NT2/D1 (cell line): ENCODE data around the gene DDX27.

Experiments
- DNase-seq: peaks from one replicate; pipeline ENCODE4 v3.0.0-alpha.2; 2011; ENCODE audit warnings: low read depth, low spot score
- H3K27me3 ChIP-seq: 2 replicates; pipeline ENCODE4 v1.6.0; 2011; ENCODE audit warnings: mild to moderate bottlenecking; ENCODE audit not compliant: insufficient read length, insufficient read depth
- H3K36me3 ChIP-seq: 2 replicates; pipeline ENCODE4 v1.6.1; 2011; ENCODE audit warnings: mild to moderate bottlenecking, low read length, mixed read lengths; ENCODE audit not compliant: insufficient read depth, insufficient read length
- H3K4me1 ChIP-seq: 2 replicates; pipeline ENCODE4 v1.5.1; 2011; ENCODE audit not compliant: insufficient read depth, insufficient read length
- H3K4me3 ChIP-seq: 2 replicates; pipeline ENCODE4 v1.5.1; 2011; ENCODE audit warnings: low read depth; ENCODE audit not compliant: insufficient read length
- H3K9ac ChIP-seq: 2 replicates; pipeline ENCODE4 v1.6.0; 2011; ENCODE audit warnings: low read depth; ENCODE audit not compliant: insufficient read length
- H3K9me3 ChIP-seq: 2 replicates; pipeline ENCODE4 v1.5.1; 2011; ENCODE audit warnings: mild to moderate bottlenecking, low read length; ENCODE audit not compliant: insufficient read depth
- SUZ12 ChIP-seq: IDR thresholded peaks from 2 replicates; pipeline ENCODE4 v1.6.1; 2011; ENCODE audit not compliant: insufficient read length, insufficient read depth; ENCODE audit errors: extremely low read depth
- YY1 ChIP-seq: IDR thresholded peaks from 2 replicates; pipeline ENCODE4 v1.6.1; 2011; ENCODE audit not compliant: insufficient read length, insufficient read depth
- ZNF274 ChIP-seq: IDR thresholded peaks from 2 replicates; pipeline ENCODE4 v1.6.1; 2011; ENCODE audit warnings: mild to moderate bottlenecking, low read depth, low read length

The DDX27 gene

DNA sequence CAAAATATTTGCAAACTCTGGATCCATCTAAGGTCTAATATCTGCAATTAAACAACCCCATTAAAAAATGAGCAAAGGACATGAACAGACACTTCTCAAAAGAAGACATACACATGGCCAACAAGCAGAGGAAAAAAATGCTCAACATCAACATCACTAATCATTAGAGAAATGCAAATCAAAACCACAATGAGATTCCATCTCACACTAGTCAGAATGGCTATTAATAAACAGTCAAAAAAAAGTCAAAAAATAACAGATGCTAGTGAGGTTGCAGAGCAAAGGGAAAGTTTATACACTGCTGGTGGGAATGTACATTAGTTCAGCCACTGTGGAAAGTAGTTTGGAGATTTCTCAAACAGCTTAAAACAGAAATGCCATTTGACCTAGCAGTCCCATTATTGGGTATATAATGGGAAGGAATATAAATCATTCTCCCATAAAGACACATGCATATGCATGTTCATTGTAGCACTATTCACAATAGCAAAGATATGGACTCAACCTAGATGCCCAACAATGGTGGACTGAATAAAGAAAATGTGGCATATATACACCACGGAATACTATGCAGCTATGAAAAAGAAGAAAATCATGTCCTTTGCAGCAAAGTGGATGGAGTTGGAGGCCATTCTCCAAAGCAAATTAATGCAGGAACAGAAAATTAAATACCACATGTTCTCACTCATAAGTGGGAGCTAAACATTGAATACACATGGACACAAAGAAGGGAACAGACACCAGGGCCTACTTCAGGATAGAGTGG, 49.6 kb downstream of the DDX27 start:
- no peak for TF ChIP-seq YY1
- TF ChIP-seq ZNF274, result no peak
- TF ChIP-seq SUZ12, result no peak
- H3K4me3 ChIP-seq, result no peak overlapping the region
- H3K9ac ChIP-seq, result no peak overlapping the region
- DNase-seq, result no peak
- no peaks in the 10 kb centered on the region for H3K27me3 ChIP-seq
- no peaks in the 10 kb centered on the region for H3K9me3 ChIP-seq
- H3K36me3 ChIP-seq, result peaks cover 74% of the 10 kb centered on the region
- H3K4me1 ChIP-seq, result no peaks in the 10 kb centered on the region

DNA sequence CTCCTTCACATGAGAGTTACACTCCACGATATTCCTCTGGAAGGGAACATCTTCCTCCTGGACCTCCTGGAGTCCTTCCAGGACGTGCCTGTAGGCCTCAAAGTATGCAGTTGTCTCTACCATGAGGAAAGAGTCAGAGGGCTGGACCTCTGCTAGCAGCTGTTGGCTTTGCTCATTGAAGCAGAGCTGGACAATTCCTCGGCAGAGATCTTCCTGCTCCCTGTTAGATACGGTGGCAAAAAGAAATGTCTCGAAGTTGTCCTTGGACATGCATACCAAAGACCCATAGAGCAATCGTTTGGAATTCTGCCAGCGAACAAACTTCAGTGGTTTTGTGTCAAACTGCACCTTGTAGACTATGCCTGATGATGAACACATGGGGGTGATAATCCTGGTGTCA, 51.0 kb downstream of the DDX27 start:
- H3K36me3 ChIP-seq, result peaks cover 71% of the 10 kb centered on the region
- no peak overlapping the region for H3K9ac ChIP-seq
- TF ChIP-seq ZNF274 (no peak), SUZ12 (no peak), YY1 (no peak)
- no peaks in the 10 kb centered on the region for H3K27me3 ChIP-seq
- H3K4me3 ChIP-seq, result no peak overlapping the region
- H3K4me1 ChIP-seq, result no peaks in the 10 kb centered on the region
- DNase-seq, result no peak
- peaks cover under 1% of the 10 kb centered on the region; the same call in 1 of the 2 replicates for H3K9me3 ChIP-seq

GRCh38 chr20:49270736-49271135, 51.5 kb downstream of the DDX27 start:
- Histone ChIP-seq H3K4me3 (no peak overlapping the region), H3K4me1 (no peaks in the 10 kb centered on the region), H3K9ac (no peak overlapping the region), H3K9me3 (peaks cover 6% of the 10 kb centered on the region), H3K36me3 (peaks cover 71% of the 10 kb centered on the region), H3K27me3 (no peaks in the 10 kb centered on the region)
- no peak for TF ChIP-seq SUZ12
- TF ChIP-seq ZNF274, result no peak
- no peak for TF ChIP-seq YY1
- no peak for DNase-seq

GRCh38 chr20:49272654-49273053, 53.4 kb downstream of the DDX27 start:
- H3K36me3 ChIP-seq, result peaks cover 64% of the 10 kb centered on the region
- no peak overlapping the region for H3K9ac ChIP-seq
- no peak for DNase-seq
- peaks cover 15% of the 10 kb centered on the region for H3K9me3 ChIP-seq
- no peak overlapping the region for H3K4me3 ChIP-seq
- no peaks in the 10 kb centered on the region for H3K4me1 ChIP-seq
- TF ChIP-seq YY1 (no peak), SUZ12 (no peak)
- H3K27me3 ChIP-seq, result no peaks in the 10 kb centered on the region

- peaks cover 15% of the 10 kb centered on the region for H3K9me3 ChIP-seq
- H3K27me3 ChIP-seq, result no peaks in the 10 kb centered on the region
- H3K4me3 ChIP-seq, result no peak overlapping the region
- TF ChIP-seq ZNF274 (no peak), SUZ12 (no peak)
- H3K36me3 ChIP-seq, result peaks cover 64% of the 10 kb centered on the region
- H3K4me1 ChIP-seq, result no peaks in the 10 kb centered on the region
- DNase-seq, result no peak
- no peak overlapping the region for H3K9ac ChIP-seq
These were observed 54.6 kb downstream of the DDX27 start for GRCh38 chr20:49273696-49274277.

DNA sequence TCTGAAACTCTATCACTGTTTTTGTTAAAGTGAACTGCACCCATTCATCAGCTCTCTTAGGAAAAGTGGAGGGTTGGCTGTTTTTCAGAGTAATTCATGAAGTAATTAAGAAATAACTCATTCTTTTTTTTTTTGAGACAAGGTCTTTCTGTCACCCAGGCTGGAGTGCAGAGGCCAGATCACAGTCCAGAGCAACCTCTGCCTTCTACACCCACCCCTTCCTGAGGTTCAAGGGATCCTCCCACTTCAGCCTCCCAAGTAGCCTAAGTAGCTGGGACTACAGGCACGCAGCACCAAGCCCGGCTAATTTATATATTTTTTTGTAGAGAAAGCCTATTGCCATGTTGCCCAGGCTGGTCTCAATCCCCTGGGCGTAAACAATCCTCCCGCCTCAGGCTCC, 56.0 kb downstream of the DDX27 start:
- DNase-seq, result no peak
- no peak overlapping the region for H3K4me3 ChIP-seq
- H3K27me3 ChIP-seq, result no peaks in the 10 kb centered on the region
- H3K36me3 ChIP-seq, result peaks cover 64% of the 10 kb centered on the region
- H3K4me1 ChIP-seq, result no peaks in the 10 kb centered on the region
- H3K9me3 ChIP-seq, result peaks cover 28% of the 10 kb centered on the region
- H3K9ac ChIP-seq, result no peak overlapping the region
- no peak for TF ChIP-seq ZNF274
- no peak for TF ChIP-seq YY1
- no peak for TF ChIP-seq SUZ12

DNA sequence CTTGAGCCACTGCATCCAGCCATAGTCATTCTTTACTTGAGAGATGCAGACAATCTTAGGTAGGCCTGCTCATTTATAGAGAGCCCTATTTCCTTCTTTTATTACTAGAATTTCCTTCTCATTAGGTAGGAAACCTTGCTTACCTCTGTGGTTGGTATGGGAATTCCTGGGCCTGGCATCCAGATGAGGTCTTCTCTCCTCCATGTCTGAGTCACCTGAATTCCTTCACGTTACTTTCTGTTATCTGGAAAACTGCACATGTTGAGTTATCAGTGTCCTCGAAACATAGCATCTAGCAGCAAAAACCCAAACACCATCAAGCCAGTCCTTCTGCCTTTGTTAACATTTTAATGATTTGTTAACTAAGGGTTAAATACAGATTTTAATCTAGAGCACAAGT, 56.4 kb downstream of the DDX27 start:
- peaks cover 64% of the 10 kb centered on the region for H3K36me3 ChIP-seq
- H3K9ac ChIP-seq, result no peak overlapping the region
- no peak overlapping the region for H3K4me3 ChIP-seq
- no peaks in the 10 kb centered on the region for H3K4me1 ChIP-seq
- DNase-seq, result no peak
- peaks cover 32% of the 10 kb centered on the region for H3K9me3 ChIP-seq
- H3K27me3 ChIP-seq, result no peaks in the 10 kb centered on the region
- TF ChIP-seq YY1, result no peak
